ENCODE results near the gene OXSR1.
"Not testable (repeated sequence)": the region's sequence is repeated elsewhere in the genome, so short reads cannot be mapped to it uniquely, and the experiment has no call there.

Gene OXSR1

GRCh38 chr3:38154033-38154494 is 11.3 kb upstream of the OXSR1 start:
- H3K4me1 ChIP-seq (ENCODE audit: control insufficient read depth, insufficient read depth, low read length): no peaks in the 10 kb centered on the region
- no peaks in the 10 kb centered on the region for H3K36me3 ChIP-seq (ENCODE audit: control insufficient read depth, insufficient read depth, low read length)
- H3K4me3 ChIP-seq (ENCODE audit: low read length): no peak overlapping the region
- H3K27me3 ChIP-seq (ENCODE audit: control insufficient read depth, insufficient read depth, low read length): no peaks in the 10 kb centered on the region
- H3K9ac ChIP-seq (ENCODE audit: low read length): no peak overlapping the region
- no peak overlapping the region for H3K27ac ChIP-seq (ENCODE audit: low read depth, low read length)

GRCh38 chr3:38154625-38155255 is 10.6 kb upstream of the OXSR1 start:
- Histone ChIP-seq H3K27me3 (ENCODE audit: control insufficient read depth, insufficient read depth, low read length) (no peaks in the 10 kb centered on the region), H3K27ac (ENCODE audit: low read depth, low read length) (no peak overlapping the region), H3K36me3 (ENCODE audit: control insufficient read depth, insufficient read depth, low read length) (no peaks in the 10 kb centered on the region), H3K4me1 (ENCODE audit: control insufficient read depth, insufficient read depth, low read length) (no peaks in the 10 kb centered on the region), H3K4me3 (ENCODE audit: low read length) (no peak overlapping the region), H3K9ac (ENCODE audit: low read length) (no peak overlapping the region)

- no peaks in the 10 kb centered on the region for H3K36me3 ChIP-seq (ENCODE audit: control insufficient read depth, insufficient read depth, low read length)
- no peak overlapping the region for H3K27ac ChIP-seq (ENCODE audit: low read depth, low read length)
- no peaks in the 10 kb centered on the region for H3K4me1 ChIP-seq (ENCODE audit: control insufficient read depth, insufficient read depth, low read length)
- H3K27me3 ChIP-seq (ENCODE audit: control insufficient read depth, insufficient read depth, low read length): no peaks in the 10 kb centered on the region
- H3K9ac ChIP-seq (ENCODE audit: low read length): no peak overlapping the region
- no peak overlapping the region for H3K4me3 ChIP-seq (ENCODE audit: low read length)
These were observed 9.5 kb upstream of the OXSR1 start for GRCh38 chr3:38155825-38156224.

DNA sequence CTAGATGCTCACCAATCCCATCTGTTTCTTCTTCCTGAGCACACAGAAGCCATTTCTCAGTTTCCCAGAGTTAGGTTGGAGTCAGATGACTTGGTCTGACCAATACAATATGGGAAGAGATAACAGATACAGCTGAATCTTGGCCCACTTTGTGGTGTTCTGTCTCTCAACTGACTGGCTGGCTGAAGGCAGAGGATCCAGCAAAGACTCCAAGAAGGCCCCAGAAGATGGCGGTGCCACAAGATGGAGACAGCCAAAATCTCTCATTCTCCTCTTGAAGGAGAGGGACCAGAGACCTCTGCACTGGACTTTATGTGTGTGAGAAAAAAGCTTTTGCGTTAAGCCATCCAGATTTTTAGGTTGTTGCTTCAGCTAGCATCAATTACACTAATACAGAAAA is 8.2 kb upstream of the OXSR1 start:
- Histone ChIP-seq H3K27me3 (ENCODE audit: control insufficient read depth, insufficient read depth, low read length) (no peaks in the 10 kb centered on the region), H3K36me3 (ENCODE audit: control insufficient read depth, insufficient read depth, low read length) (no peaks in the 10 kb centered on the region), H3K9ac (ENCODE audit: low read length) (no peak overlapping the region), H3K27ac (ENCODE audit: low read depth, low read length) (no peak overlapping the region), H3K4me3 (ENCODE audit: low read length) (no peak overlapping the region), H3K4me1 (ENCODE audit: control insufficient read depth, insufficient read depth, low read length) (no peaks in the 10 kb centered on the region)

DNA sequence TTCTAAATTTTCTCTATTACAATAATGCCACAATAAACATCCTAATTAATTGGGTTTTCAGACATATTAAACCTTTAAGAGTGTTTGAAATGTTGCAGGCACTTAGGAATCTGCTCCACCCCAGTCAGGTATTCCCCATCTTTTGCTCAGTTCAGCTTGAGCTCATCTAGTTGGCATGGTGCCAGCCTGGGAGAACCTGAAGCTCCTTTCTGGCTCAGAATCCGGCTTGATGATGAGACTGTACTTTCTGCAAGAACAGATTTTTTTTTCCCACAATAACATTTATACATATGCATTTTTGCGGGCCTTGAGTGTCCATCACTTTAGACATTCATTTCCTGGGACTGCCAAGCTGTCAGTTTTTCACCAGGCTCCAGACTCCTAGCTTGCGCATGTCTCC is 7.7 kb upstream of the OXSR1 start:
- H3K4me1 ChIP-seq (ENCODE audit: control insufficient read depth, insufficient read depth, low read length): no peaks in the 10 kb centered on the region
- H3K27me3 ChIP-seq (ENCODE audit: control insufficient read depth, insufficient read depth, low read length): no peaks in the 10 kb centered on the region
- H3K27ac ChIP-seq (ENCODE audit: low read depth, low read length): no peak overlapping the region
- H3K36me3 ChIP-seq (ENCODE audit: control insufficient read depth, insufficient read depth, low read length): no peaks in the 10 kb centered on the region
- no peak overlapping the region for H3K9ac ChIP-seq (ENCODE audit: low read length)
- H3K4me3 ChIP-seq (ENCODE audit: low read length): no peak overlapping the region

GRCh38 chr3:38158472-38158871 is 6.9 kb upstream of the OXSR1 start:
- H3K27ac ChIP-seq (ENCODE audit: low read depth, low read length): no peak overlapping the region
- no peaks in the 10 kb centered on the region for H3K27me3 ChIP-seq (ENCODE audit: control insufficient read depth, insufficient read depth, low read length)
- H3K4me3 ChIP-seq (ENCODE audit: low read length): no peak overlapping the region
- H3K36me3 ChIP-seq (ENCODE audit: control insufficient read depth, insufficient read depth, low read length): no peaks in the 10 kb centered on the region
- H3K9ac ChIP-seq (ENCODE audit: low read length): no peak overlapping the region
- H3K4me1 ChIP-seq (ENCODE audit: control insufficient read depth, insufficient read depth, low read length): no peaks in the 10 kb centered on the region

GRCh38 chr3:38160704-38161103 is 4.6 kb upstream of the OXSR1 start:
- not testable (repeated sequence) for H3K36me3 ChIP-seq (ENCODE audit: control insufficient read depth, insufficient read depth, low read length); H3K4me3 ChIP-seq (ENCODE audit: low read length); H3K4me1 ChIP-seq (ENCODE audit: control insufficient read depth, insufficient read depth, low read length); H3K27me3 ChIP-seq (ENCODE audit: control insufficient read depth, insufficient read depth, low read length); H3K27ac ChIP-seq (ENCODE audit: low read depth, low read length); H3K9ac ChIP-seq (ENCODE audit: low read length)

DNA sequence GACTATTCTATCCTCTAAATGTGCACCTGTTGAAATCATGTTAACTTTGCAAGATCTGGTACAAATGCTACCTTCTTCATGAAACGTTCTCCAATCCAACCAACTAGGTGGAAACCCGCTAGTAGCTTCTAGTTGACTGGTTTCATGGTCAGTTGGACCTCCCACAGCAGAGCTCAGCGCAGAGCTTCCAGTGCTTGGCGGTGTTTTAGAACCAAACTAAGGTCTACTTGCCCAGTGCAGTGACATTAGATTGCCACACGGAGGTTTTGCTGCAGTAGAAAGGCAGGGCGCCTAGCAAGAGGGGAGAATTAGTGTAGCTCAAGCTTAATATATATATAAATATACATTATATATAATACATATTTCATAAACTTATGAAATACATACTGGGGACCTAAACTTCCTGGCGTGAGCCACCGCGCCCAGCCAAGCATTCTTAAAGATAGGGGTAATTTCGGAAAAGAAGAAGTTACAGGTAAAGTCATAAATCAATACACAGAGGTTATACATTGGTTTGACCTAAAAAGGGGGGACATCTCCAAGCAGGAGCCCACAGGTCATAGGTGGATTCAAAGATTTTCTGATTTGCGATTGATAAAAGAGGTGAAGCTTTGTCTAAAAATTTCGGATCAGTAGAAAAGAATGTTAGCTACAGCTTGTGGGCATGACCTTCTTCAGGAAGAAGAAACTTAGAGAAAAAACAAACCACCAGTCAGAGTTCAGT is 2.1 kb upstream of the OXSR1 start:
- Histone ChIP-seq H3K27me3 (ENCODE audit: control insufficient read depth, insufficient read depth, low read length) (no peaks in the 10 kb centered on the region), H3K36me3 (ENCODE audit: control insufficient read depth, insufficient read depth, low read length) (no peaks in the 10 kb centered on the region), H3K9ac (ENCODE audit: low read length) (no peak overlapping the region), H3K27ac (ENCODE audit: low read depth, low read length) (no peak overlapping the region), H3K4me1 (ENCODE audit: control insufficient read depth, insufficient read depth, low read length) (peaks cover 4% of the 10 kb centered on the region), H3K4me3 (ENCODE audit: low read length) (no peak overlapping the region)

DNA sequence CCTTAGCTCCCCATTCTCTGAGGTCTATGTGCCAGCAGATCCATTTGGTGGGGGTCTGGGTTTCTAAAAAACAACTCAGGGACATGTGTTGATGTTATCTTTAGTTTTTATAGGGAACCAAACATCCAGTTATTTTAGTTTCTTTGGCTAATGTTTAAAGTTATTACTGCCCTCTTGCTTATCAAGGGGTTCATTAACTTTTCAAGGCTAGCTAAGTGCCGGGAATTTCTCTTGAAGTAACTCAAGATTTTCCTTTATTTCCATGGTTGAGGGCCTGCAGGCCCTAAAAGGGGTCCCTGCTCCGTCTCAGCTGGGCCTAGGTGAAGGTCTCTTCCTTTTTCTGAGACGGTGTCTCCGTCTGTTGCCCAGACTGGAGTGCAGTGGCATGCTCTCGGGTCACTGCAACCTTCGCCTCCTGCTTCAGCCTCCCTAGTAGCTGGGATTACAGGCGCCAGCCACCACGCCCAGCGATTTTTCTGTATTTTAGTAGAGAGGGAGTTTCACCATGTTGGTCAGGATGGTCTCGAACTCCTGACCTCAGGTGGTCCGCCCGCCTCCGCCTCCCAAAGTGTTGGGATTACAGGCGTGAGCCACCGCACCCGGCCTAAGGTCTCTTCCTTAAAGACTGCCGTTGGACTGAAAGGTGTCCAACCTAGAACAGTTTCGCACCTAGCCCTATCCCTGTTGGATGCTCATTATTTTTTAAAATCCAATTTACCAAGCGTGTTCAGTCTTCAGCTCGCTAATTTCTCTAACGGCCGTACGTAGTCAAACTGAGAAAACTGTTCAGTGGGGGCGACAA is 1.3 kb upstream of the OXSR1 start:
- H3K4me3 ChIP-seq (ENCODE audit: low read length): peak overlapping the region; percentile 84
- H3K4me1 ChIP-seq (ENCODE audit: control insufficient read depth, insufficient read depth, low read length): peaks cover 4% of the 10 kb centered on the region
- H3K27ac ChIP-seq (ENCODE audit: low read depth, low read length): peak overlapping the region; percentile 99
- H3K36me3 ChIP-seq (ENCODE audit: control insufficient read depth, insufficient read depth, low read length): no peaks in the 10 kb centered on the region
- H3K27me3 ChIP-seq (ENCODE audit: control insufficient read depth, insufficient read depth, low read length): no peaks in the 10 kb centered on the region
- H3K9ac ChIP-seq (ENCODE audit: low read length): peak overlapping the region; percentile 29

DNA sequence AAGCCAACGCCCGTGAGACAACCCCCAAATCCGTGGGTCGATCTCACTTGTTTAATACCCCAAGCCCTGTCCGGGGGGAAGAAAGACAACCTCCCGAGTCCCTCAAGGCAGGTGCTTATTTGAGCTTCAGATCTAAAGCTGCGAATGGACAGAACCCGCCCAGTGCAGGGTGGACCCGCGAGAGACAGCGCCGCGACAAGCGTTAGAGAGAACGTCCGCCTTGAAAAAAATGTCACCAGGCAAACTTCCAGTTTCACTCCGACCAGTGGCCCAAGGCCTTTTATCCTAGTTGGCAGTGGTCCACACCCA is 740 bp upstream of the OXSR1 start:
- H3K27me3 ChIP-seq (ENCODE audit: control insufficient read depth, insufficient read depth, low read length): no peaks in the 10 kb centered on the region
- peak overlapping the region; percentile 99 for H3K27ac ChIP-seq (ENCODE audit: low read depth, low read length)
- H3K9ac ChIP-seq (ENCODE audit: low read length): peak overlapping the region; percentile 29
- peak overlapping the region; percentile 84 for H3K4me3 ChIP-seq (ENCODE audit: low read length)
- H3K36me3 ChIP-seq (ENCODE audit: control insufficient read depth, insufficient read depth, low read length): no peaks in the 10 kb centered on the region
- peaks cover 4% of the 10 kb centered on the region for H3K4me1 ChIP-seq (ENCODE audit: control insufficient read depth, insufficient read depth, low read length)

DNA sequence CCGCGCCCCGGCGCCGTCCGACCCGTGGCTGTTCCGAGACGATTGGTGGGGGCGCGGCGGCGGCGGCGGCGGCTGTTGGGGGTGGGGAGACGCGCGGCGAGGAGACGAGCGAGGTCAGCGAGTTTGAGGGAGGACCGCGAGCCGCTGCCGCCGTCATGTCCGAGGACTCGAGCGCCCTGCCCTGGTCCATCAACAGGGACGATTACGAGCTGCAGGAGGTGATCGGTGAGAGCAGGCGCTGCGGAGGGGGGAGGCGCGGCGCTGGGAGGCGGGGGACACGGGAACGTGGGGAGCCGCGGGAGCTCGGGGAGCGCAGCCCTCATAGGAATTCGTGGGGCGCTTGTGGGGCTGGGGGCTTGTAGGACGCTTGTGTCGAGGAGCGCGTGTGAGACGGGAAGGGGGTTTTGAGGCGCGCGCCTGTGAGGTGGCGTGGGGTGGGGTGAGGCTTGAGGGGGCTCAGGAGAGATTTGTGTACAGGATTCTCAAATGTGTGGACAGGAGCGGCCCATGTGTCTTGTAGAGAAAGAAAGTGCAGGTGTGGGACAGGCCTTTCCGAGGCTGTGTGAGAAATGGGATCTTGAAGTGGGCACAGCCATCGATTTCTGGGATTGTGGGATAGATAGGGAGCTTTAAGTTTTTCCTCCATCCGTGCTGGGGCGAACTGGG is 518 bp downstream of the OXSR1 start:
- H3K27ac ChIP-seq (ENCODE audit: low read depth, low read length): peak overlapping the region; percentile 99
- H3K36me3 ChIP-seq (ENCODE audit: control insufficient read depth, insufficient read depth, low read length): no peaks in the 10 kb centered on the region
- no peaks in the 10 kb centered on the region for H3K27me3 ChIP-seq (ENCODE audit: control insufficient read depth, insufficient read depth, low read length)
- peaks cover 4% of the 10 kb centered on the region for H3K4me1 ChIP-seq (ENCODE audit: control insufficient read depth, insufficient read depth, low read length)
- peak overlapping the region; percentile 77 for H3K9ac ChIP-seq (ENCODE audit: low read length)
- H3K4me3 ChIP-seq (ENCODE audit: low read length): peak overlapping the region; percentile 84

DNA sequence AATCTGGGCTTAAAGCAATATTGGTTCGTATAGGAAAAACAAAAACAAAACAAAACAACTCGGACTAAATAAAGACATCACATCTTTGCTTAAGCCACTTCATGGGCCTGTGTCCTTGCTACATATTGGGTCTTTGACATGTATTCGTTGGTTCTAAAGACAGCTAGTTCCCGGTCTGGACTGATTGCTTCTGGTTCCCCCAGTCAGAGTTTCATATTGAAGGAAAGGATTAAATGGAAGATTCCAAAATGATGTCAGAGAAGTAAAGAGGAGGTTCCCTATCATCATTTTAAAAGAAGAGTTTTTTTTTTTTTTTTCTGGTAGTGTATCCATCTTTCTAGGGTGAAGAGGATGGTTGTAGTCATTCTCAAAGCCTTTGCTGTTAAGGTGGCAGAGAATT is 2.3 kb downstream of the OXSR1 start:
- Histone ChIP-seq H3K27me3 (ENCODE audit: control insufficient read depth, insufficient read depth, low read length) (no peaks in the 10 kb centered on the region), H3K4me3 (ENCODE audit: low read length) (no peak overlapping the region), H3K9ac (ENCODE audit: low read length) (no peak overlapping the region), H3K4me1 (ENCODE audit: control insufficient read depth, insufficient read depth, low read length) (peaks cover 4% of the 10 kb centered on the region), H3K36me3 (ENCODE audit: control insufficient read depth, insufficient read depth, low read length) (no peaks in the 10 kb centered on the region), H3K27ac (ENCODE audit: low read depth, low read length) (no peak overlapping the region)
